OCI-LY3 (cell line): ENCODE measurements around the gene MAGEA8.

Source experiments
- CTCF ChIP-seq: fragments of 200-600, 300-600 bp; sonication (generic); IDR thresholded peaks from 2 replicates; pipeline ENCODE4 v1.5.1; 2014; ENCODE audit warnings: antibody characterized with exemption, low read length, low read depth
- EZH2phosphoT487 ChIP-seq: fragments of 200-600 bp; shearing (Covaris generic); IDR thresholded peaks from 2 replicates; pipeline ENCODE4 v1.6.1; 2018; ENCODE audit warnings: antibody characterized with exemption, mixed run types, low read depth

GRCh38 chrX:149841929-149842328 is 39.1 kb upstream of the MAGEA8 start:
- TF ChIP-seq CTCF (no peak), EZH2phosphoT487 (no peak)
